Measurements from ENCODE around the gene ZNF740. TPM values are rescaled to one million over a fixed set of nuclear protein-coding genes. Genes with fewer than 3 reads are reported as not detected.

ZNF740 gene
- total and polyA plus RNA-seq, 10 of the 15 experiments (the other 5 are each of a cell fraction or from before 2014, with no cell fraction given), result 1.4 to 33.6 (median 11.3) TPM

DNA sequence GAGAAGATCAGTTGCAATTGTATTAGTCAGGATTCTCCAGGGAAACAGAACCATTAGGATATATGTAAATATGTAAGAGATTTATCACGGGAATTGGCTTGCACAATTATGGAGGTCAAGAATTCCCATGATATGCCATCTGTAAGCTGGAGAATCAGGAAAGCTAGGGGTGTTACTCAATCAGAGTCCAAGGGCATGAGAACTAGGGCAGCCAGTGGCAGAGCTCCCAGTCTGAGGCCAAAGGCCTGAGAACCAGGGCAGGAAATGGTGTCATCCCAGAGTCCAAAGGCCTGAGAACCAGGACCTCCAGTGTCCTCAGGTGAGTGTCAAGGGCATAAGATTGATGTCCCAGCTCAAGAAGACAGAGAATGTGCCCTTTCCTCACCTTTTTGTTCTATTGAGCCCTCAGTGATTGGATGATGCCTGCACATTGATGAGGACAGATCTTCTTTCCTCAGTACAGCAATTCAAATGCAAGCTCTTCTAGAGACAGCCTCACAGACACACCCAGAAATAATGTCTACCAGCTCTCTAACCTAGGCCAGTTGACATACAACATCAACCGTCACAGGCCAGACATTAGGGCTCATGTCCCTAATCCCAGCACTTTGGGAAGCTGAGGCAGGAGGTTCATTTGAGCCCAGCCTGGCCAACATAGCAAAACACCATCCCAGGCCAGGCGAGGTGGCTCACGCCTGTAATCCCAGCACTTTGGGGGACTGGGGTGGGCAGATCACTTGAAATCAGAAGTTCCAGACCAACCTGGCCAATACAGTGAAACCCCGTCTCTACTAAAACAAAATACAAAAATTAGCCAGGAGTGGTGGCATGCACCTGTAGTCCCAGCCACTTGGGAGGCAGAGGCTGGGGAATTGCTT is 34.9 kb upstream of the ZNF740 start (continued):
- TF ChIP-seq, protein P1, sequence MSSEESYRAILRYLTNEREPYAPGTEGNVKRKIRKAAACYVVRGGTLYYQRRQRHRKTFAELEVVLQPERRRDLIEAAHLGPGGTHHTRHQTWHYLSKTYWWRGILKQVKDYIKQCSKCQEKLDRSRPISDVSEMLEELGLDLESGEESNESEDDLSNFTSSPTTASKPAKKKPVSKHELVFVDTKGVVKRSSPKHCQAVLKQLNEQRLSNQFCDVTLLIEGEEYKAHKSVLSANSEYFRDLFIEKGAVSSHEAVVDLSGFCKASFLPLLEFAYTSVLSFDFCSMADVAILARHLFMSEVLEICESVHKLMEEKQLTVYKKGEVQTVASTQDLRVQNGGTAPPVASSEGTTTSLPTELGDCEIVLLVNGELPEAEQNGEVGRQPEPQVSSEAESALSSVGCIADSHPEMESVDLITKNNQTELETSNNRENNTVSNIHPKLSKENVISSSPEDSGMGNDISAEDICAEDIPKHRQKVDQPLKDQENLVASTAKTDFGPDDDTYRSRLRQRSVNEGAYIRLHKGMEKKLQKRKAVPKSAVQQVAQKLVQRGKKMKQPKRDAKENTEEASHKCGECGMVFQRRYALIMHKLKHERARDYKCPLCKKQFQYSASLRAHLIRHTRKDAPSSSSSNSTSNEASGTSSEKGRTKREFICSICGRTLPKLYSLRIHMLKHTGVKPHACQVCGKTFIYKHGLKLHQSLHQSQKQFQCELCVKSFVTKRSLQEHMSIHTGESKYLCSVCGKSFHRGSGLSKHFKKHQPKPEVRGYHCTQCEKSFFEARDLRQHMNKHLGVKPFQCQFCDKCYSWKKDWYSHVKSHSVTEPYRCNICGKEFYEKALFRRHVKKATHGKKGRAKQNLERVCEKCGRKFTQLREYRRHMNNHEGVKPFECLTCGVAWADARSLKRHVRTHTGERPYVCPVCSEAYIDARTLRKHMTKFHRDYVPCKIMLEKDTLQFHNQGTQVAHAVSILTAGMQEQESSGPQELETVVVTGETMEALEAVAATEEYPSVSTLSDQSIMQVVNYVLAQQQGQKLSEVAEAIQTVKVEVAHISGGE (CRISPR knock-in tag; IDR thresholded peaks at IDR 0.05), result no peak
- TF ChIP-seq BACH1 (IDR thresholded peaks at IDR 0.05; ENCODE audit: borderline replicate concordance) (no peak), RCOR1 (conservative IDR thresholded peaks at IDR 0.05; ENCODE audit: low read depth, low read length) (no peak), MYB (IDR thresholded peaks at IDR 0.05; ENCODE audit: borderline replicate concordance, low read depth, low read length) (no peak), EED (IDR thresholded peaks at IDR 0.05; ENCODE audit: low read depth) (no peak)

DNA sequence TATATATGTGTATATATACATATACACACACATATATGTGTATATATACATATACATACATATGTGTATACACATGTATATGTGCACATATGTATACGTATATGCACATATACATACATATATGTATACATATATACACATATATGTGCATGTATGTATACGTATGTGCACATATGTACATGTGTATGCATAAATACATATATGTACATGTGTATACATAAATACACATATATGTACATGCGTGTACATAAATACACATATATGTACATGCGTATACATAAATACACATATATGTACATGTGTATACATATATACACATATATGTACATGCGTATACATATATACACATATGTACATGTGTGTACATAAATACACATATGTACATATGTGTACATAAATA is 33.3 kb upstream of the ZNF740 start:
- H3K36me3 ChIP-seq (ENCODE audit: control insufficient read depth in 2 of 2, insufficient read depth in 2 of 2, low read length in 1 of 2), result no peaks in the 10 kb centered on the region
- in situ Hi-C loops (cut with MboI) (no loop called here), intact Hi-C loops (cut with micrococcal nuclease; ENCODE audit: unreplicated experiment) (no loop called here)
- 75% methylated on average over 5 of the region's 5 CpGs for WGBS (ENCODE audit: insufficient coverage, insufficient replicate concordance, low lambda C conversion rate, missing lambda C conversion rate)
- POLR2A ChIA-PET, result no interaction called here
- no peaks in the 10 kb centered on the region for H3K27me3 ChIP-seq (replicated peaks in 1 of 2; ENCODE audit: control insufficient read depth in 2 of 2, insufficient read depth in 2 of 2, low read length in 1 of 2)
- H4K20me1 ChIP-seq (ENCODE audit: control insufficient read depth, insufficient read depth), result no peaks in the 10 kb centered on the region
- H2AFZ ChIP-seq (ENCODE audit: control insufficient read depth, low read depth, low read length), result no peak overlapping the region
- H3K4me2 ChIP-seq (ENCODE audit: control insufficient read depth, insufficient read depth), result no peak overlapping the region
- ATAC-seq (no peak), DNase-seq (ENCODE audit: low read depth, low spot score) (no peak), FAIRE-seq (no peak)
- no peaks in the 10 kb centered on the region for H3K4me1 ChIP-seq (ENCODE audit: control insufficient read depth, insufficient read depth, low read length)
- SMC1A ChIA-PET (ENCODE audit: uncharacterized antibody, unreplicated experiment), result no interaction called here
- no peak overlapping the region for H3K9ac ChIP-seq (ENCODE audit: control insufficient read depth, insufficient read depth, low read length)
- H3K9me3 ChIP-seq (replicated peaks; ENCODE audit: control insufficient read depth, insufficient read depth, low read length), result no peaks in the 10 kb centered on the region; the same call in 2 of the 3 replicates
- CTCF ChIA-PET, result no interaction called here
- no TSS peak for BruUV-seq (replicated peaks)
- no peak overlapping the region for H3K4me3 ChIP-seq
- no peaks in the 10 kb centered on the region for H3K79me2 ChIP-seq (ENCODE audit: control insufficient read depth, insufficient read depth, low read length)
- H3K27ac ChIP-seq (ENCODE audit: control insufficient read depth, insufficient read depth), result no peak overlapping the region
- RAD21 ChIA-PET (ENCODE audit: unreplicated experiment), result no interaction called here
- no peak for TF ChIP-seq SRF (IDR thresholded peaks at IDR 0.05; ENCODE audit: low read depth in 2 of 2, low read length in 2 of 2)
- TF ChIP-seq, protein P2, sequence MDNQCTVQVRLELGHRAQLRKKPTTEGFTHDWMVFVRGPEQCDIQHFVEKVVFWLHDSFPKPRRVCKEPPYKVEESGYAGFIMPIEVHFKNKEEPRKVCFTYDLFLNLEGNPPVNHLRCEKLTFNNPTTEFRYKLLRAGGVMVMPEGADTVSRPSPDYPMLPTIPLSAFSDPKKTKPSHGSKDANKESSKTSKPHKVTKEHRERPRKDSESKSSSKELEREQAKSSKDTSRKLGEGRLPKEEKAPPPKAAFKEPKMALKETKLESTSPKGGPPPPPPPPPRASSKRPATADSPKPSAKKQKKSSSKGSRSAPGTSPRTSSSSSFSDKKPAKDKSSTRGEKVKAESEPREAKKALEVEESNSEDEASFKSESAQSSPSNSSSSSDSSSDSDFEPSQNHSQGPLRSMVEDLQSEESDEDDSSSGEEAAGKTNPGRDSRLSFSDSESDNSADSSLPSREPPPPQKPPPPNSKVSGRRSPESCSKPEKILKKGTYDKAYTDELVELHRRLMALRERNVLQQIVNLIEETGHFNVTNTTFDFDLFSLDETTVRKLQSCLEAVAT (IDR thresholded peaks at IDR 0.05), result no peak
- TF ChIP-seq RAD51 (IDR thresholded peaks at IDR 0.05), result no peak
- TF ChIP-seq, protein P3, sequence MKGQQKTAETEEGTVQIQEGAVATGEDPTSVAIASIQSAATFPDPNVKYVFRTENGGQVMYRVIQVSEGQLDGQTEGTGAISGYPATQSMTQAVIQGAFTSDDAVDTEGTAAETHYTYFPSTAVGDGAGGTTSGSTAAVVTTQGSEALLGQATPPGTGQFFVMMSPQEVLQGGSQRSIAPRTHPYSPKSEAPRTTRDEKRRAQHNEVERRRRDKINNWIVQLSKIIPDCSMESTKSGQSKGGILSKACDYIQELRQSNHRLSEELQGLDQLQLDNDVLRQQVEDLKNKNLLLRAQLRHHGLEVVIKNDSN (IDR thresholded peaks at IDR 0.05; ENCODE audit: borderline replicate concordance, extremely low read length, insufficient read depth, low read depth, low read length), result no peak
- TF ChIP-seq RAD21 (IDR thresholded peaks at IDR 0.05; ENCODE audit: insufficient read depth, low read depth, low read length), result no peak
- no peak for TF ChIP-seq CHD4 (IDR thresholded peaks at IDR 0.05)
- TF ChIP-seq HDAC6 (IDR thresholded peaks at IDR 0.05; ENCODE audit: unreplicated experiment), result no peak
- no peak for TF ChIP-seq STAT3 (IDR thresholded peaks at IDR 0.05; ENCODE audit: low read depth, low read length)
- no peak for TF ChIP-seq SMC3 (IDR thresholded peaks at IDR 0.05; ENCODE audit: borderline replicate concordance, low read length)
- TF ChIP-seq ATF7 (IDR thresholded peaks at IDR 0.05; ENCODE audit: low read depth), result no peak
- TF ChIP-seq JUNB (IDR thresholded peaks at IDR 0.05), result no peak

All from GM12878 (cell line).